ENCODE measurements around the gene WWOX.

Gene WWOX

GRCh38 chr16:78469787-78470186 is 370.3 kb downstream of the WWOX start:
- DNase-seq (ENCODE audit: low spot score): no peak

- DNase-seq (ENCODE audit: low spot score): no peak
Observed at GRCh38 chr16:78473031-78473699, 373.7 kb downstream of the WWOX start.

- DNase-seq (ENCODE audit: low spot score): no peak
Observed at GRCh38 chr16:78474762-78475161, 375.3 kb downstream of the WWOX start.

- no peak for DNase-seq (ENCODE audit: low spot score)
Observed at GRCh38 chr16:78476615-78477014, 377.2 kb downstream of the WWOX start.

- peak; percentile 30 for DNase-seq (ENCODE audit: low spot score)
Observed at GRCh38 chr16:78478267-78478861, 378.9 kb downstream of the WWOX start.

GRCh38 chr16:78479723-78480122 is 380.3 kb downstream of the WWOX start:
- no peak for DNase-seq (ENCODE audit: low spot score)

- no peak for DNase-seq (ENCODE audit: low spot score)
Observed at GRCh38 chr16:78480588-78480987, 381.1 kb downstream of the WWOX start.

- no peak for DNase-seq (ENCODE audit: low spot score)
Observed at GRCh38 chr16:78483124-78483992, 383.9 kb downstream of the WWOX start.

- DNase-seq (ENCODE audit: low spot score): no peak
Observed at GRCh38 chr16:78484509-78485058, 385.1 kb downstream of the WWOX start.

- no peak for DNase-seq (ENCODE audit: low spot score)
Observed at GRCh38 chr16:78485188-78485916, 385.9 kb downstream of the WWOX start.

- no peak for DNase-seq (ENCODE audit: low spot score)
Observed at GRCh38 chr16:78485917-78486257, 386.4 kb downstream of the WWOX start.

- DNase-seq (ENCODE audit: low spot score): no peak
Observed at GRCh38 chr16:78487471-78487870, 388.0 kb downstream of the WWOX start.

- DNase-seq (ENCODE audit: low spot score): no peak
Observed at GRCh38 chr16:78489072-78489471, 389.6 kb downstream of the WWOX start.

- no peak for DNase-seq (ENCODE audit: low spot score)
Observed at GRCh38 chr16:78489631-78490030, 390.2 kb downstream of the WWOX start.

- no peak for DNase-seq (ENCODE audit: low spot score)
Observed at GRCh38 chr16:78490431-78490830, 391.0 kb downstream of the WWOX start.

GRCh38 chr16:78490847-78491246 is 391.4 kb downstream of the WWOX start:
- no peak for DNase-seq (ENCODE audit: low spot score)

GRCh38 chr16:78493573-78493972 is 394.1 kb downstream of the WWOX start:
- DNase-seq (ENCODE audit: low spot score): no peak

- DNase-seq (ENCODE audit: low spot score): no peak
Observed at GRCh38 chr16:78494105-78494504, 394.7 kb downstream of the WWOX start.

GRCh38 chr16:78494674-78495073 is 395.2 kb downstream of the WWOX start:
- DNase-seq (ENCODE audit: low spot score): no peak

- DNase-seq (ENCODE audit: low spot score): no peak
Observed at GRCh38 chr16:78496189-78496588, 396.7 kb downstream of the WWOX start.

GRCh38 chr16:78499399-78499798 is 399.9 kb downstream of the WWOX start:
- DNase-seq (ENCODE audit: low spot score): no peak

GRCh38 chr16:78500659-78501270 is 401.3 kb downstream of the WWOX start:
- DNase-seq (ENCODE audit: low spot score): no peak

Measured in kidney tubule cell (primary cell).